ENCODE measurements around the gene PPP4R3C. TPM values are rescaled to one million over a fixed set of nuclear protein-coding genes. Genes with fewer than 3 reads are reported as not detected.

PPP4R3C gene
- polyA plus RNA-seq, 2 of the 4 experiments (the other 2 are of a cell fraction), result 0.04 TPM; not detected in 1

- Histone ChIP-seq H3K9me3 (no peaks in the 10 kb centered on the region), H3K27ac (no peak overlapping the region), H3K4me3 (no peak overlapping the region), H3K4me1 (no peaks in the 10 kb centered on the region), H3K4me2 (no peak overlapping the region)
- TF ChIP-seq, protein P1, sequence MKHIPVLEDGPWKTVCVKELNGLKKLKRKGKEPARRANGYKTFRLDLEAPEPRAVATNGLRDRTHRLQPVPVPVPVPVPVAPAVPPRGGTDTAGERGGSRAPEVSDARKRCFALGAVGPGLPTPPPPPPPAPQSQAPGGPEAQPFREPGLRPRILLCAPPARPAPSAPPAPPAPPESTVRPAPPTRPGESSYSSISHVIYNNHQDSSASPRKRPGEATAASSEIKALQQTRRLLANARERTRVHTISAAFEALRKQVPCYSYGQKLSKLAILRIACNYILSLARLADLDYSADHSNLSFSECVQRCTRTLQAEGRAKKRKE (CRISPR knock-in tag; IDR thresholded peaks at IDR 0.05; ENCODE audit: low read depth), result no peak
- TF ChIP-seq USF2 (IDR thresholded peaks at IDR 0.05) (no peak), JUNB (IDR thresholded peaks at IDR 0.05) (no peak), TFCP2L1 (CRISPR knock-in tag; IDR thresholded peaks at IDR 0.05) (no peak), KDM1A (IDR thresholded peaks at IDR 0.05; ENCODE audit: low read depth) (no peak), HEYL (CRISPR knock-in tag; IDR thresholded peaks at IDR 0.05) (no peak), RAD21 (conservative IDR thresholded peaks at IDR 0.05 in 1 of 2, IDR thresholded peaks at IDR 0.05 in 1 of 2) (no peak), BHLHE40 (IDR thresholded peaks at IDR 0.05; ENCODE audit: low read depth, low read length) (no peak), FOSB (CRISPR knock-in tag; IDR thresholded peaks at IDR 0.05) (no peak), MAX (IDR thresholded peaks at IDR 0.05) (no peak), ZSCAN20 (CRISPR knock-in tag; IDR thresholded peaks at IDR 0.05) (no peak), TP53 (CRISPR knock-in tag; IDR thresholded peaks at IDR 0.05) (no peak), HOXB13 (CRISPR knock-in tag; IDR thresholded peaks at IDR 0.05; ENCODE audit: low read depth) (no peak), RCOR1 (IDR thresholded peaks at IDR 0.05; ENCODE audit: low read depth, low read length) (no peak)
- FAIRE-seq, result no peak
- POLR2A ChIA-PET, result no interaction called here
- no peak for DNase-seq (ENCODE audit: low read depth in 1 of 2, low spot score in 1 of 2)
- CTCF ChIA-PET, result no interaction called here
- ATAC-seq, result no peak
Measured at GRCh38 chrX:27435031-27435430, 28.1 kb downstream of the PPP4R3C start.

Other genes starting within 250 kb of the PPP4R3C start
- gene DCAF8L2, start 127.0 kb upstream of the PPP4R3C start, polyA plus RNA-seq (2011; rRNA removed), result not detected in 2 replicates
- gene DCAF8L2, start 127.0 kb upstream of the PPP4R3C start, polyA plus RNA-seq (2017; fragmentation: RNase III; extraction: RNeasy Plus Mini Kit Qiagen cat#74134 plus additional on column Dnase treatment), result not detected in 3 replicates